Activated CD4-positive, alpha-beta T cell treated with anti-CD3 and anti-CD28 coated beads, Interleukin-2, amount 10 ng/mL, durations not matched to agents 24 days and 14 days (primary cell): ENCODE results near the gene ZNF783. TPM values are rescaled to one million over a fixed set of nuclear protein-coding genes. Genes with fewer than 3 reads are reported as not detected.

Source experiments
- DNase-seq: peaks from one replicate; pipeline ENCODE4 v3.0.0; 2022
- H3K27ac Mint-ChIP-seq: one replicate; pipeline ENCODE4 v1.8.0; 2022; ENCODE audit warnings: mild to moderate bottlenecking, mixed read lengths
- H3K27me3 Mint-ChIP-seq: one replicate; pipeline ENCODE4 v1.8.0; 2022; ENCODE audit warnings: mixed read lengths
- H3K36me3 Mint-ChIP-seq: one replicate; pipeline ENCODE4 v1.8.0; 2022; ENCODE audit warnings: low read depth, mild to moderate bottlenecking, mixed read lengths
- H3K4me1 Mint-ChIP-seq: one replicate; pipeline ENCODE4 v1.8.0; 2021; ENCODE audit warnings: mixed read lengths
- H3K4me3 Mint-ChIP-seq: one replicate; pipeline ENCODE4 v1.8.0; 2022; ENCODE audit warnings: mild to moderate bottlenecking, moderate library complexity, mixed read lengths
- H3K9me3 Mint-ChIP-seq: one replicate; pipeline ENCODE4 v1.8.0; 2021; ENCODE audit warnings: mixed read lengths
- intact Hi-C: fragments of 100-400 bp; cut with micrococcal nuclease; formaldehyde crosslinking; loops from one replicate; pipeline ENCODE4 v1.15.1; 2023
- total RNA-seq: library from RNA; stranded (reverse); gene quantifications from 2 replicates; pipeline ENCODE4 v1.2.3, GENCODE V29; 2022

The ZNF783 gene
- total RNA-seq, 1 donor from 2014 or later: 27.4 TPM

DNA sequence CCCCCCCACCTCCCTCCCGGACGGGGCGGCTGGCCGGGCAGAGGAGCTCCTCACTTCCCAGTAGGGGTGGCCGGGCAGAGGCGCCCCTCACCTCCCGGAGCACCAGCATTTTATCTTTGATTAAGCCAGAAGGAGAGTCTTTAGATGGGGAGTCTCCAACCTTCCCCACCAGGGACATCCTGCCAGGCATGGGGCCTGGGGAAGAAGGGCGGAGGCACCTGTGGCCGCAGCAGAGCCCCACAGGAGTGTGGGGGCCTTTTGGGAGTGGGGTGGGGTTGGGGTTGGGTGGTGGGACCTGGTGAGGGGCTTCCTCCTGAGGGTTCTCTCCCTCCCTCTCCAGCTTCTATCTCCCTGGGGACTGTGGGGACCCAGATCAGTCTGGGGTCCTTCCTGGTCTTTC, 18.2 kb downstream of the ZNF783 start:
- no peaks in the 10 kb centered on the region for H3K27me3 Mint-ChIP-seq
- H3K27ac Mint-ChIP-seq: no peak overlapping the region
- peaks cover 10% of the 10 kb centered on the region for H3K4me1 Mint-ChIP-seq
- no peaks in the 10 kb centered on the region for H3K9me3 Mint-ChIP-seq
- peaks cover 49% of the 10 kb centered on the region for H3K36me3 Mint-ChIP-seq
- intact Hi-C loops: loop anchor here (10.0 kb wide), 1 partner anchor 345 kb away; no protein-coding TSS in a partner anchor
- H3K4me3 Mint-ChIP-seq: no peak overlapping the region
- DNase-seq: no peak

DNA sequence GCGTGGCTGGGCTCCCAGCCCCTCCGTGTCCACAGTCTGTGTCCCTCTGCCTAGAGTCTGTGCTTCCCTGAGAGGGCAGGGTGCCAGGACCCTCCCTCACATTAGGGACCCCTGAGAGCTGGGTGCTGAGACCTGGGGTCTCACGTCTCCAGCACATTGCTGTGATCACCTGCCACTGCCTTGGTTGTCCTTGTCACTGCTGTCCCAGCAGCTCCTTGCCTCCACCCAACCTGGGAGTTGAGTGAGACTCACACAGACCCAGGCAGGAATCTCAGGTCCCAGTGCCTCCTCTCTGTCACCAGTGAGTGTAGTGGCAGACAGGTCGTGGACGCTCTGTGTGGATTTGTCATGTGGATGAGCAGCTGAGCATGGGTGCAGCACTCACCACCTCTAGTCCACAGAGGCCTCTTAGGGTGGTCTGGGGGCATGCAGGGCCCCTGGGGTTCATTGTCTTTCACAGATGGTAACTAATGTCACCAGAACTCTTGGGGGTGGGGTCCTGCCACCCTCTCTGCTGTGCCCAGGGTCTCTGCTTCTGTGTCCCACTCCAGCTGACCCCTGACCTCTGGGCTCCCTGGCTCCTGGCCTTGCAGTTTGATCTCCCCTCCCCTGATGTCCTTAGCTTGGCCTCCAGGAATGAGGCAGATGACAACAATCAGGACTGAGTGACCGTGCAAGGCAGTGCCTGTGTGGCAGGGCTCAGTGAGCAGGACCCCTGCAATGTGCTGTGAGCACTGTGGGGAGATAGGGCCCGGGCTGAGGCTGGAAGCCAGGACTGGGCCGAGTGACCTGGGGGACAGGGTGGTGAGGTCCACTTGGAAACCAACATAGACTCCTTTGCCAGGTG, 18.9 kb downstream of the ZNF783 start:
- intact Hi-C loops: loop anchor here (10.0 kb wide), 1 partner anchor 344 kb away; no protein-coding TSS in a partner anchor
- Mint-ChIP-seq H3K4me1 (peaks cover 14% of the 10 kb centered on the region), H3K9me3 (no peaks in the 10 kb centered on the region), H3K36me3 (peaks cover 45% of the 10 kb centered on the region), H3K27ac (no peak overlapping the region), H3K4me3 (no peak overlapping the region), H3K27me3 (no peaks in the 10 kb centered on the region)
- DNase-seq: no peak

DNA sequence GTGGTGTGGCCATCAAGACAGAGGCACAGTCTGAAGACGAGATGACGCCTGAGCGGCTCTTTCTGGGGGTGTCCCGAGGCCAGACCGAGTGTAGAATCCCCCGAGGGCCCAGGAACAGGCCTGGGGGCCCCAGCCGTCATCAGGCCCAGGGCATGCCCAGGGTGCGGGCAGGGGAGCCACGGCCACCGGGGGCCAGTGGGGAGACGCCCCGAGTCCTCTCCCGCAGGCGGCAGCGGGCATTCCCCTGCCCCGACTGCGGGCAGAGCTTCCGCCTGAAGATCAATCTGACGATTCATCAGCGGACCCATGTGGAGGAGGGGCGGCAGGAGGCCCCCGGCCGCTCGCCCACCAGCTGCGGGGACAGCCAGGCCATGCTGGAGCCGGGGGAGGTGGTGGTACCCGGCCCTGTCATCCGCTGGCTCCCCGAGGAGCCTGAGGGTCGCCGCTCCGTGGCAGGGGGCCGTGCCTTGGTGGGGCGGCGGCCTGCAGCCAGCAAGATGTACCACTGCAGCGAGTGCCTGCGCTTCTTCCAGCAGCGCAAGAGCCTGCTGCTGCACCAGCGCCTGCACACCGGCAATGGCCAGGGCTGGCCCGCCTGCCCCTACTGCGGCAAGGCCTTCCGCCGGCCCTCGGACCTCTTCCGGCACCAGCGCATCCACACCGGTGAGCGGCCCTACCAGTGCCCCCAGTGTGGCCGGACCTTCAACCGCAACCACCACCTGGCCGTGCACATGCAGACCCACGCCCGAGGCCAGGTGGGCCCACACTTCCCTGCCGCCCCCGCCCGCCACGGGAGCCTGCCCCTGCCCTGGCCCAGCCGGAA, 19.7 kb downstream of the ZNF783 start:
- no peaks in the 10 kb centered on the region for H3K9me3 Mint-ChIP-seq
- peak; percentile 56 for DNase-seq
- H3K36me3 Mint-ChIP-seq: peaks cover 40% of the 10 kb centered on the region
- intact Hi-C loops: loop anchor here (10.0 kb wide), 1 partner anchor 343 kb away; no protein-coding TSS in a partner anchor
- H3K27me3 Mint-ChIP-seq: no peaks in the 10 kb centered on the region
- H3K4me1 Mint-ChIP-seq: peaks cover 21% of the 10 kb centered on the region
- no peak overlapping the region for H3K4me3 Mint-ChIP-seq
- no peak overlapping the region for H3K27ac Mint-ChIP-seq

DNA sequence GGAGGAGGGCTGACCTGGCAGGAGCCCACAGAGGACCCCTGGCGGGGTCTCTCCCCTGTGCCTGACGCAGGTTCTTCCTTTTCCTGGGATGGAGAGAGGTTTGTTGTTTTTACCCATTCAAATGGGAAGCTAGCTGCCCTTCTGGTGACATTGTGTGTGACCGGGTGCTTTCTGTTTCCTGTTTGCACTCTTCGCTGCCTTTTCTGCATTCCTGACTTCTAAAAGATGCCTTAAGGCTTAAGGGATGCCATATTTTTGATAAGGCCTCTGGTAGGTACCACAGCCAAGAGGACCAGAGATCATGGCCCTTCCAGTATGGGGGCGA, 20.3 kb downstream of the ZNF783 start:
- H3K27me3 Mint-ChIP-seq: no peaks in the 10 kb centered on the region
- peaks cover 27% of the 10 kb centered on the region for H3K4me1 Mint-ChIP-seq
- H3K9me3 Mint-ChIP-seq: no peaks in the 10 kb centered on the region
- H3K36me3 Mint-ChIP-seq: peaks cover 38% of the 10 kb centered on the region
- no peak for DNase-seq
- H3K4me3 Mint-ChIP-seq: no peak overlapping the region
- intact Hi-C loops: loop anchor here (10.0 kb wide), 1 partner anchor 343 kb away; no protein-coding TSS in a partner anchor
- no peak overlapping the region for H3K27ac Mint-ChIP-seq

DNA sequence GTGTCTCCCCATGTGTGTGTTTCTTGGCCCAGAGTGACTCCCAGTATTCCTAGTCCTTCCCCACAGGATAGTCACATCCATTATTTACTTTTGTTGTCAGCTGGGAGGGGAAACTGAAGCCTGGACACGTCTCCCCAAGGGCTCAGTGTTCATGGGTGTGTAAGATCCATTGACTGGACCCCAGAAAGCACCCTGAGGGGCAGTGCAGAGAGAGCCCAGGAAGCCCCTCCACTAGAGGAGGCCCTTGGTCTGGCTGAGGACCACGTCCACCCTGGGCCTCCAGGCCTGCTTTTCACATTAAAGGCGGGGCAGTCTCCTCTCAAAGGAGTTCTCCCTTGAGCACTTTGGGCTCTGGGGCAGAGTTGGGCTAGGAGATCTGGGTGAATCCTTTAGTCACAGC, 21.3 kb downstream of the ZNF783 start:
- intact Hi-C loops: loop anchor here (10.0 kb wide), 1 partner anchor 341 kb away; no protein-coding TSS in a partner anchor

DNA sequence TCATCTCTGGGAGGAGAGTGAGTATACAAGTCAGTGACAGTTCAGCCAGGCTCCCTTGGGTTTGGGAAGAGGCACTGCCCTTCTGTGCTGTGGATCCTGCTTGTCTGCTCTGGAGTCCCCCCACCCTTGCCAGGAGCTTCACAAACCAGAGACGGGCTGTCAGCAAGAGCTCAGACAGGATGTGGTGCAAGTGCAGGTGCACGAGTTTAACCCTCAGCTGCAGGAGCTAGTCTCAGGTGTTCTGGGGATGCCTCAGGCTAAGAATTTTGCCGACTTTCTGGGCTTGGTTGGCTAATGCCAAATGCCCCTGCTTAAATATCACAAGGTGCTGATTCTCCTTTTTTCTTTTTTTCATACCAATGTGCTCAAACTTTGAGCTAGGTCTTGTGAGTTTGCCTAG, 22.3 kb downstream of the ZNF783 start:
- intact Hi-C loops: loop anchor here (2.0 to 10.0 kb wide), 3 partner anchors 22 to 340 kb away; partner anchors contain the start of genes ZNF282 and ZNF783
- Mint-ChIP-seq H3K4me3 (peak overlapping the region; percentile 83), H3K27me3 (no peaks in the 10 kb centered on the region), H3K9me3 (no peaks in the 10 kb centered on the region), H3K27ac (peak overlapping the region; percentile 58), H3K36me3 (peaks cover 22% of the 10 kb centered on the region), H3K4me1 (peaks cover 32% of the 10 kb centered on the region)
- DNase-seq: peak; percentile 81

More for the DNA sequence above, 21.3 kb downstream of the ZNF783 start:
- peaks cover 32% of the 10 kb centered on the region for H3K4me1 Mint-ChIP-seq
- H3K4me3 Mint-ChIP-seq: no peak overlapping the region
- no peak overlapping the region for H3K27ac Mint-ChIP-seq
- peak; percentile 58 for DNase-seq
- H3K27me3 Mint-ChIP-seq: no peaks in the 10 kb centered on the region
- H3K9me3 Mint-ChIP-seq: no peaks in the 10 kb centered on the region
- H3K36me3 Mint-ChIP-seq: peaks cover 32% of the 10 kb centered on the region

DNA sequence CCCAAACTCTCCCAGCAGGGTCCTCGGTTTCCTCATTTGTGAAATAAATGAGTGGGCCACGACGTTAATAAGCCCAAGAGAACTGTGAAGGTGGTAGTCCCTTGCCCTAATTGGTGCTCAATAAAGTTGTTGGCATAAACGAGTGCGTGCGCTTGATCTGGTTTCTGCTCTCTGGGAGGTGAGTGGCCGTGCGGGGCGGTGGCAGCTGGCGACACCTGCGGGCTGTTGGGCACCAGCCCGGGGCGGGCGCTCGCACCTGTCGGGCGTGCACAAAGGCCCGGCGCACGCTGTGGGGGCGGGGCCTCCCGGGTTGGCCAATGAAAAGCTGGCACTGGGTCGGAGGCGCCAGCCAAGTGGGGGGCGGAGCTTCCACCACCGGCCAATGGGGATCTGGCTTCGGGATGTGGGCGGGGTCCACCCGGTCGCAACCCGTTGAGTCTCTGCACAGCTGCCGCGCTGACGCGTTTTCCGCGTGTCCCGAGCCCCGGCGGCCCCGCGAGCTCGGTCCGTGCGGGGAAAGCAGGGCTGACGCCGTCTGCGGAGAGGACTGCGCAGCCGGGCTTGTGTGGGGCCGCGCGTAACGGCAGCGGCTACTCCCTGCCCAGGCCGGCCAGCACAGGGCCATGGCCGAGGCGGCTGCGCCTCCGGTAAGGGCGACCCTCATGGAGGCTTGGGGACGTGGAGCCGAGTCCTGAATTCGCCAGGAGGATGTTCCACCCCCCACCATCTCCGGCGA, 23.0 kb downstream of the ZNF783 start:
- peak overlapping the region; percentile 58 for H3K27ac Mint-ChIP-seq
- intact Hi-C loops: loop anchor here (1.0 to 10.0 kb wide), 4 partner anchors 22 to 340 kb away; partner anchors contain the start of genes ZNF212, ZNF282 and ZNF783
- DNase-seq: peak; percentile 100
- H3K4me3 Mint-ChIP-seq: peak overlapping the region; percentile 83
- H3K4me1 Mint-ChIP-seq: peaks cover 32% of the 10 kb centered on the region
- no peaks in the 10 kb centered on the region for H3K27me3 Mint-ChIP-seq
- peaks cover 20% of the 10 kb centered on the region for H3K36me3 Mint-ChIP-seq
- H3K9me3 Mint-ChIP-seq: no peaks in the 10 kb centered on the region

DNA sequence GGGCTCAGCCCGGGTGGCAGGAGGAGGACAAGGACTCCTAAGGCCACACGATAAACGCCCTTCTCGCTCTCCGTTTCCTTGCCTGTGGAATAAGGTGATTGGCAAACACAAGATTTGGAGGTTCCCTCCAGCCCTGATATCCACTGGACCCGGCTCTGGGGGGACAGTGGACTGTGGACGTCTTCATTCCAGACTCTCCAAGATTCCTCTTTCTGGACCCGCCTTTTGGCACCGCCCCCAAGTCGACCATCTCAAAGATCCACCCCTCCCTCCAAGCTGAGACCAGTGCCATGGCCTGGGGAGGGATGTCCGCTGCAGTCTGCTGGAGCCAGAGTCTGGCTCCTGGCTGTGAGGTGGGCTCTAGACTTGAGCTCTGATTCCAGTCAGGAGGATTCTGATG, 23.6 kb downstream of the ZNF783 start:
- Mint-ChIP-seq H3K4me1 (peaks cover 33% of the 10 kb centered on the region), H3K36me3 (peaks cover 17% of the 10 kb centered on the region), H3K27me3 (no peaks in the 10 kb centered on the region), H3K9me3 (no peaks in the 10 kb centered on the region), H3K4me3 (peak overlapping the region; percentile 83), H3K27ac (peak overlapping the region; percentile 68)
- intact Hi-C loops: loop anchor here (1.0 to 10.0 kb wide), 4 partner anchors 23 to 339 kb away; partner anchors contain the start of genes ZNF212, ZNF282 and ZNF783
- DNase-seq: peak; percentile 68

DNA sequence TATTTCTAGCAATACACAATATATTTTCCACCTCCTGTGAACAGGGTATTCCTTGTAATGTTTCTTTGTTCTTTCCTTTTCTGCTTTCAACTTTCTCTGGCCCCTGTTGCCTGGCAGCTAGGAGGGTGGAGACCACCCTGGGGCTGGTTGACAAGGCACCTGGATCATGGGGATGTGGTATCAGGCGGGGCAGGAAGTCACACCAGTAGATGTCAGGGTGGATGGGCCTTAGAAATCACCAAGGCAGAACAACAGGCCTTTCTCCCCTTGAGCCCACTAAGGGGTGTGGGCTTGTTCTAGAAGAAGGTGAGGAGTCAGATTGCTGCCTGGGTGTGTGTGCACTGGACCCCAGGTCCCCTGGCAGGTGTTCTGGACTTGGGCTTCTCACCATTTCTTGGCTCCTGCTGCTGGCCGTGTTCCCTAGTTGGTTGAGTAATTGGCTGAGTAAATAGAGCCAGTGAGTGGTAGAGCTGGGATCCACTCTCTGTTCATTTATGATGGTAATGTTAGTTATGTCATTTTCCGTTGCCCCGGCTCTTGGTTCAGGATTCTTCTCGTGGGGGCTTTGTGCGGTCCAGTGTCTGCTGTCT, 24.9 kb downstream of the ZNF783 start:
- intact Hi-C loops: loop anchor here (10.0 kb wide), 1 partner anchor 338 kb away; no protein-coding TSS in a partner anchor
- Mint-ChIP-seq H3K27ac (peak overlapping the region; percentile 55), H3K9me3 (no peaks in the 10 kb centered on the region), H3K4me1 (peaks cover 35% of the 10 kb centered on the region), H3K4me3 (peak overlapping the region; percentile 57), H3K27me3 (no peaks in the 10 kb centered on the region), H3K36me3 (peaks cover 15% of the 10 kb centered on the region)
- peak; percentile 65 for DNase-seq

DNA sequence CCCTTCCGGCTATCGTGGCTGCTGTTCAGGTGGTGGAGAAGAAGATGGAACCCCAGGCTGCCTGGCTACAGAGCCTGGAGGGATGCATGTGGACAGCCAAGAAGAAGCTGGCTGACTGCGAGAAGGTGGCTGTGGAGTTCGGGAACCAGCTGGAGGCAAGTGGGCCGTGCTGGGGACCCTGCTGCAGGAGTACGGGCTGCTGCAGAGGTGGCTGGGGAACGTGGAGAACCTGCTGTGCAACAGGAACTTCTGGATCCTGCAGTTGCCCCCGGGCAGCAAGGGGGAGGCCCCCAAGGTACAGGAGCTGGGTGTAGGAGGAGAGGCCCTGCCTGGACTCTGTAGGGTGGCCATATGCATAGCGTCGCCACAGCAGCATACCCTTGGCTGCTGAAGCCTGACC, 25.6 kb downstream of the ZNF783 start:
- Mint-ChIP-seq H3K9me3 (no peaks in the 10 kb centered on the region), H3K4me1 (peaks cover 35% of the 10 kb centered on the region), H3K4me3 (no peak overlapping the region), H3K27ac (no peak overlapping the region), H3K27me3 (no peaks in the 10 kb centered on the region), H3K36me3 (peaks cover 11% of the 10 kb centered on the region)
- DNase-seq: no peak
- intact Hi-C loops: loop anchor here (10.0 kb wide), 1 partner anchor 337 kb away; no protein-coding TSS in a partner anchor

DNA sequence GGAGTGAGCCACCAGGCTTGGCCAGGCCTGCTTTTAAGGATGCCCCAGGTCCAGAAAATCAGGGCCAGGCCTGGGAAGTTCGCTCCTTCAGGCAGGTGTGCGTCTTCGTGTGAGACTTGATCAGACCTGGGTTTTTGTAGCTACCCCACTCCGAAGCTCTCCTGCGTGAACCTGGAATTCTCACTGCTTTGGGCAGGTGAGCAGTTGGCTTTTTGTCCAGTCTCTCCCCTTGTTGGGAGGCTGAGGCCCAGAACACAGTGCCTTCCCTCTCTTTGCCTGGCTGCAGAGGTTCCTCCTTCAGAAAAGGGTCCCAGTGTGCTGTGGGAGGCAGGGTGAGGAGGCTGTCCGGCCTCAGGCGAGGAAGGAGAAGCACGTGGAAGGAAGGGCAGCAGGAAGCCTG, 27.3 kb downstream of the ZNF783 start:
- intact Hi-C loops: loop anchor here (10.0 kb wide), 1 partner anchor 336 kb away; no protein-coding TSS in a partner anchor

DNA sequence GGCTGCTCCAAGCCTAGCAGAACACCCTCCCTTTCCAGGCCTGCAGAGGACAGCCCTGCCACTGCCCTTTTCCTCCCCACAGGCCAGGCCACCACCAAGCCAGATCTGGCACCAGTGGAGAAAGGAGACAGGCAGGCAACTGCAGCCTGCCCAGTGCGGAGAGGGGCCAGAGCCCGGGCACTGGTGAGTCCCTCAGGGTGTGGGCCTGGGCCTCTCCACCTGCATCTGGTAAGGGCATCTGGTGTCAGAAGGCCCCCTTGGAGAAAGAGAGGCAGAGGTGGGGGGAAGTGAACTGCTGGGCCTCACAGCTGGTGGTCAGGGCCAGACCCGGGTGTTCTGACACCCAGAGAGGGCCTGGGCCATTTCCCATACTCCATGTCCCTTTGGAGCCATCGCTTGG, 27.9 kb downstream of the ZNF783 start:
- H3K4me1 Mint-ChIP-seq: peaks cover 26% of the 10 kb centered on the region
- H3K4me3 Mint-ChIP-seq: no peak overlapping the region
- H3K9me3 Mint-ChIP-seq: no peaks in the 10 kb centered on the region
- H3K27me3 Mint-ChIP-seq: no peaks in the 10 kb centered on the region
- peaks cover 4% of the 10 kb centered on the region for H3K36me3 Mint-ChIP-seq
- intact Hi-C loops: loop anchor here (10.0 kb wide), 1 partner anchor 335 kb away; no protein-coding TSS in a partner anchor
- no peak for DNase-seq
- no peak overlapping the region for H3K27ac Mint-ChIP-seq

More for the DNA sequence above, 27.3 kb downstream of the ZNF783 start:
- H3K27me3 Mint-ChIP-seq: no peaks in the 10 kb centered on the region
- peaks cover 5% of the 10 kb centered on the region for H3K36me3 Mint-ChIP-seq
- H3K9me3 Mint-ChIP-seq: no peaks in the 10 kb centered on the region
- peaks cover 32% of the 10 kb centered on the region for H3K4me1 Mint-ChIP-seq
- H3K4me3 Mint-ChIP-seq: no peak overlapping the region
- no peak overlapping the region for H3K27ac Mint-ChIP-seq
- no peak for DNase-seq
